ENCODE data around the gene CCR4. TPM values are rescaled to one million over a fixed set of nuclear protein-coding genes. Genes with fewer than 3 reads are reported as not detected.
"Not testable (repeated sequence)": the region's sequence is repeated elsewhere in the genome, so short reads cannot be mapped to it uniquely, and the experiment has no call there.

CCR4 gene
- total and polyA plus RNA-seq, 12 donors = 0.04 to 0.39 (median 0.21) TPM; not detected in 4

- TF ChIP-seq POLR2A (IDR thresholded peaks at IDR 0.05) = no peak
- no peak overlapping the region for H3K27ac ChIP-seq
- no peak for DNase-seq
- 87 to 97% (median 94%) methylated on average over 4 of the region's 4 CpGs for WGBS, 4 donors
- intact Hi-C loops (cut with DNase I) = no loop called here
- H3K4me1 ChIP-seq (replicated peaks in 1 of 2) = no peaks in the 10 kb centered on the region
- H3K27me3 ChIP-seq = no peaks in the 10 kb centered on the region
- no peak overlapping the region for H3K4me3 ChIP-seq
- no peaks in the 10 kb centered on the region for H3K36me3 ChIP-seq (replicated peaks in 1 of 2)
- H3K9me3 ChIP-seq (replicated peaks in 1 of 3) = no peaks in the 10 kb centered on the region
Observed at GRCh38 chr3:32960404-32961170, 9.1 kb downstream of the CCR4 start.

DNA sequence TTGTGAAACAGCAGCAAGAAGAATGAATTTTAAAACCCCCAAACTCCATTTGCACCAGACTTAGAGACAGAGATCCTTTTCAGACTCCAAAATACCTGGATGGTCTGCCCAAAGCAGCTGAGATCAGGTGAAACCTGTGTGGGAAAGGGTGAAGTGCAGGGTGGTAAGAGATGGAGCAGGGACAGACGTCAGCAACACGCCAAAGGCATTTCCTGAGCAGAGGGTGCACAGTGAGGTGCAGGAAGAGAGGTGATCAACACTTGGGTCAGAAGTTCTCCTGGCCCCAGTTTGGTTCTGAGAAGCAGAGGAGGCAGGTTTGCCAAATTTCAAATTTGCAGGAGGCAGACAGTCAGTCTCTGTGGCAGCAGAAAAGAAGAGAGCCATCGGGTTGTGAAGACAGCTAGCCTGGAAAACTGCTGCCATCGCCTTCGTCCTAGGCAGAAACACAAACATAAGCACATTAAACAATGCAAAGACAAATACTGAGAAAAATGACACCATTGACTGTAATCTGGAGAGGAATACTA is 9.8 kb downstream of the CCR4 start:
- H3K4me1 ChIP-seq (replicated peaks in 1 of 2) = no peaks in the 10 kb centered on the region
- intact Hi-C loops (cut with DNase I) = no loop called here
- no peak overlapping the region for H3K27ac ChIP-seq
- no peak for DNase-seq
- H3K36me3 ChIP-seq (replicated peaks in 1 of 2) = no peaks in the 10 kb centered on the region
- TF ChIP-seq, protein P1, sequence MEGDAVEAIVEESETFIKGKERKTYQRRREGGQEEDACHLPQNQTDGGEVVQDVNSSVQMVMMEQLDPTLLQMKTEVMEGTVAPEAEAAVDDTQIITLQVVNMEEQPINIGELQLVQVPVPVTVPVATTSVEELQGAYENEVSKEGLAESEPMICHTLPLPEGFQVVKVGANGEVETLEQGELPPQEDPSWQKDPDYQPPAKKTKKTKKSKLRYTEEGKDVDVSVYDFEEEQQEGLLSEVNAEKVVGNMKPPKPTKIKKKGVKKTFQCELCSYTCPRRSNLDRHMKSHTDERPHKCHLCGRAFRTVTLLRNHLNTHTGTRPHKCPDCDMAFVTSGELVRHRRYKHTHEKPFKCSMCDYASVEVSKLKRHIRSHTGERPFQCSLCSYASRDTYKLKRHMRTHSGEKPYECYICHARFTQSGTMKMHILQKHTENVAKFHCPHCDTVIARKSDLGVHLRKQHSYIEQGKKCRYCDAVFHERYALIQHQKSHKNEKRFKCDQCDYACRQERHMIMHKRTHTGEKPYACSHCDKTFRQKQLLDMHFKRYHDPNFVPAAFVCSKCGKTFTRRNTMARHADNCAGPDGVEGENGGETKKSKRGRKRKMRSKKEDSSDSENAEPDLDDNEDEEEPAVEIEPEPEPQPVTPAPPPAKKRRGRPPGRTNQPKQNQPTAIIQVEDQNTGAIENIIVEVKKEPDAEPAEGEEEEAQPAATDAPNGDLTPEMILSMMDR (IDR thresholded peaks at IDR 0.05) = no peak
- TF ChIP-seq POLR2A (IDR thresholded peaks at IDR 0.05) = no peak
- H3K27me3 ChIP-seq = no peaks in the 10 kb centered on the region
- H3K9me3 ChIP-seq (replicated peaks in 1 of 3) = no peaks in the 10 kb centered on the region
- H3K4me3 ChIP-seq = no peak overlapping the region
- WGBS, 4 donors = 81 to 88% (median 84%) methylated on average over 5 of the region's 5 CpGs

- Histone ChIP-seq H3K27me3 (no peaks in the 10 kb centered on the region), H3K4me3 (no peak overlapping the region), H3K36me3 (replicated peaks in 1 of 2) (no peaks in the 10 kb centered on the region), H3K9me3 (replicated peaks in 1 of 3) (no peaks in the 10 kb centered on the region), H3K27ac (no peak overlapping the region), H3K4me1 (replicated peaks in 1 of 2) (no peaks in the 10 kb centered on the region)
- 88 to 90% (median 89%) methylated on average over 3 of the region's 3 CpGs for WGBS, 4 donors
- TF ChIP-seq, protein P1 (IDR thresholded peaks at IDR 0.05) = no peak
- no peak for TF ChIP-seq POLR2A (IDR thresholded peaks at IDR 0.05)
- DNase-seq = no peak
- intact Hi-C loops (cut with DNase I) = no loop called here
Observed at GRCh38 chr3:32963871-32964270, 12.4 kb downstream of the CCR4 start.

- 73 to 85% (median 82%) methylated on average over 2 of the region's 2 CpGs for WGBS, 4 donors
- H3K27me3 ChIP-seq; DNase-seq; intact Hi-C loops (cut with DNase I); H3K27ac ChIP-seq; H3K36me3 ChIP-seq (replicated peaks in 1 of 2); H3K4me3 ChIP-seq; H3K9me3 ChIP-seq (replicated peaks in 1 of 3); H3K4me1 ChIP-seq (replicated peaks in 1 of 2): not testable (repeated sequence)
Observed at GRCh38 chr3:32964781-32965180, 13.3 kb downstream of the CCR4 start.

DNA sequence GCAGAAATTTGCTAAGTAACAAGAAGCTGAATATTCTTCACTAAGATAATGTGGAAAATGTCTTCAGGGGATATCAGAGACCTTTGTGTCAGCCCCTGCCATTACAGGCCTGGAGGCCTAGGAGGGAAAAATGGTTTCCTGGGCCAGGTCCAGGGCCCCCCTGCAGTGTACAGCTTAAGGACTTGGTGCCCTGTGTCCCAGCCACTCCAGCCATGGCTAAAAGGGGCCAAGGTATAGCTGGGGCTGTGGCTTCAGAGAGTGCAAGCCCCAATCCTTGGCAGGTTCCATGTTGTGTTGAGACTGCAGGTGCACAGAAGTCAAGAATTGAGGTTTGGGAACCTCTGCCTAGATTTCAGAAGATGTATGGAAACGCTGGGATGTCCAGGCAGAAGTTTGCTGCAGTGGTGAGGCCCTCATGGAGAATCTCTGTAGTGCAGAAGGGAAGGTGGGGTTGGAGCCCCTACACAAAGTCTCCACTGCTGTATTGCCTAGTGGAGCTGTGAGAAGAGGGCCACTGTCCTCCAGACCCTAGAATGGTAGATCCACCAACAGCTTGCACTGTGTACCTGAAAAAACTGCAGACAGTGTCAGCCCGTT is 14.3 kb downstream of the CCR4 start:
- H3K4me1 ChIP-seq (replicated peaks in 1 of 2); H3K27ac ChIP-seq; intact Hi-C loops (cut with DNase I); H3K9me3 ChIP-seq (replicated peaks in 1 of 3); H3K27me3 ChIP-seq; H3K36me3 ChIP-seq (replicated peaks in 1 of 2); DNase-seq; H3K4me3 ChIP-seq: not testable (repeated sequence)
- whole genome bisulfite sequencing, 4 donors = 83 to 100% (median 94%) methylated on average over 1 to 2 of the region's 2 CpGs

GRCh38 chr3:32966627-32967026 is 15.2 kb downstream of the CCR4 start:
- H3K27me3 ChIP-seq; DNase-seq; H3K36me3 ChIP-seq (replicated peaks in 1 of 2); H3K4me1 ChIP-seq (replicated peaks in 1 of 2); H3K27ac ChIP-seq; intact Hi-C loops (cut with DNase I); H3K9me3 ChIP-seq (replicated peaks in 1 of 3); H3K4me3 ChIP-seq: not testable (repeated sequence)
- 74 to 93% (median 82%) methylated on average over 5 of the region's 5 CpGs for WGBS, 4 donors

Measured in adrenal gland (tissue), 12 donors.